ENCODE measurements around the gene TBCK. TPM values are rescaled to one million over a fixed set of nuclear protein-coding genes. Genes with fewer than 3 reads are reported as not detected.

TBCK gene
- total and polyA plus RNA-seq, 9 of the 15 experiments (the other 6 are each of a cell fraction or from before 2014, with no cell fraction given), result 5.3 to 26.6 (median 16.2) TPM

DNA sequence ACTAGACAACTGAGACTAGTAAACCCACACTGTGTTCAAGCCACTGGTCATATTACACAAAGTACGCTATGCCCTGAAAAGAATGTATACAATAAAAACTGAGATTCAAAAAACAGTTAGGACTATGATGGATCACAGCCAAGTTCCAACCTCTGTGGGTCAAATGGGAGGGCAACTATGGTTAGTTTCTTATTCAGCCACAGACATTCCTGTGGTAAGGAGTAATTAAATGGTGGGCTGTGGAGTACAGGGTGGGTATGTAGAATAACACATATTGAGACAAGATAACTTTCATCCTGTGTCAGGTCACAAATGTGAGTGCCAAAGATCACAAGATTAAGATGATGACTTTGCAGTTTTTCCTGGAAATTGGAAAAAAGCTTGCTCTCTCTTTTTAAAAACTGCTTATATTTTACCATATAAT, 253.5 kb downstream of the TBCK start (continued):
- TF ChIP-seq ZBTB40 (IDR thresholded peaks at IDR 0.05), result no peak
- TF ChIP-seq ZBTB40 (CRISPR knock-in tag; IDR thresholded peaks at IDR 0.05), result no peak
- no peak for TF ChIP-seq NCOA4 (IDR thresholded peaks at IDR 0.05; ENCODE audit: partially characterized antibody)
- TF ChIP-seq ZNF263 (CRISPR knock-in tag; IDR thresholded peaks at IDR 0.05; ENCODE audit: borderline replicate concordance), result no peak
- TF ChIP-seq, protein P1, sequence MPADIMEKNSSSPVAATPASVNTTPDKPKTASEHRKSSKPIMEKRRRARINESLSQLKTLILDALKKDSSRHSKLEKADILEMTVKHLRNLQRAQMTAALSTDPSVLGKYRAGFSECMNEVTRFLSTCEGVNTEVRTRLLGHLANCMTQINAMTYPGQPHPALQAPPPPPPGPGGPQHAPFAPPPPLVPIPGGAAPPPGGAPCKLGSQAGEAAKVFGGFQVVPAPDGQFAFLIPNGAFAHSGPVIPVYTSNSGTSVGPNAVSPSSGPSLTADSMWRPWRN (IDR thresholded peaks at IDR 0.05; ENCODE audit: low read depth), result peak; percentile 89; the same call in 1 of the 2 replicates
- no peak for TF ChIP-seq SMAD1 (IDR thresholded peaks at IDR 0.05; ENCODE audit: low read depth, low read length, partially characterized antibody)
- no peak for TF ChIP-seq TCF3 (CRISPR knock-in tag; IDR thresholded peaks at IDR 0.05)
- no peak for TF ChIP-seq POLR2A (conservative IDR thresholded peaks at IDR 0.05)
- no peak for TF ChIP-seq SAP30 (IDR thresholded peaks at IDR 0.05; ENCODE audit: borderline replicate concordance, insufficient read depth, low read depth, low read length, poor library complexity, severe bottlenecking)
- peak; percentile 93 for TF ChIP-seq MAFG (tag; conservative IDR thresholded peaks at IDR 0.05)
- TF ChIP-seq CBX2 (IDR thresholded peaks at IDR 0.05; ENCODE audit: insufficient read depth, low read length, poor library complexity, severe bottlenecking), result no peak
- TF ChIP-seq DACH1 (IDR thresholded peaks at IDR 0.05; ENCODE audit: partially characterized antibody), result no peak
- TF ChIP-seq TEAD2 (tag; IDR thresholded peaks at IDR 0.05), result no peak
- no peak for TF ChIP-seq TBP (optimal IDR thresholded peaks at IDR 0.05; ENCODE audit: low read depth, low read length)
- TF ChIP-seq NR3C1 (CRISPR knock-in tag; IDR thresholded peaks at IDR 0.05), result no peak
- no peak for TF ChIP-seq ZNF274 (IDR thresholded peaks at IDR 0.05; ENCODE audit: borderline replicate concordance, low read depth, low read length)
- TF ChIP-seq SNRNP70 (optimal IDR thresholded peaks at IDR 0.05; ENCODE audit: low read depth, low read length), result no peak
- TF ChIP-seq, protein P2, sequence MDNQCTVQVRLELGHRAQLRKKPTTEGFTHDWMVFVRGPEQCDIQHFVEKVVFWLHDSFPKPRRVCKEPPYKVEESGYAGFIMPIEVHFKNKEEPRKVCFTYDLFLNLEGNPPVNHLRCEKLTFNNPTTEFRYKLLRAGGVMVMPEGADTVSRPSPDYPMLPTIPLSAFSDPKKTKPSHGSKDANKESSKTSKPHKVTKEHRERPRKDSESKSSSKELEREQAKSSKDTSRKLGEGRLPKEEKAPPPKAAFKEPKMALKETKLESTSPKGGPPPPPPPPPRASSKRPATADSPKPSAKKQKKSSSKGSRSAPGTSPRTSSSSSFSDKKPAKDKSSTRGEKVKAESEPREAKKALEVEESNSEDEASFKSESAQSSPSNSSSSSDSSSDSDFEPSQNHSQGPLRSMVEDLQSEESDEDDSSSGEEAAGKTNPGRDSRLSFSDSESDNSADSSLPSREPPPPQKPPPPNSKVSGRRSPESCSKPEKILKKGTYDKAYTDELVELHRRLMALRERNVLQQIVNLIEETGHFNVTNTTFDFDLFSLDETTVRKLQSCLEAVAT (IDR thresholded peaks at IDR 0.05), result peak in 1 of 2 experiments; percentile 76; a peak in 2 of 4 replicates
- 0 out of 4 replicates have a peak, but pooled peaks of 1 of the 2 experiments have one; percentile 38 for TF ChIP-seq HDAC1 (IDR thresholded peaks at IDR 0.05)

Data from K562 (cell line).